Measurements from ENCODE around the gene MYO1D. TPM values are rescaled to one million over a fixed set of nuclear protein-coding genes. Genes with fewer than 3 reads are reported as not detected.

The MYO1D gene
- total RNA-seq, 1 donor from 2014 or later = 5.5 TPM

- Histone ChIP-seq H3K4me1 (no peaks in the 10 kb centered on the region), H3K27me3 (ENCODE audit: low read depth) (no peaks in the 10 kb centered on the region), H3K36me3 (no peaks in the 10 kb centered on the region), H3K27ac (replicated peaks) (no peak overlapping the region), H3K4me3 (no peak overlapping the region), H3K9me3 (replicated peaks) (no peaks in the 10 kb centered on the region)
- no peak for TF ChIP-seq CTCF (IDR thresholded peaks at IDR 0.05; ENCODE audit: borderline replicate concordance)
- intact Hi-C loops (cut with micrococcal nuclease) = no loop called here
- no peak for DNase-seq
These were observed 75.3 kb downstream of the MYO1D start for GRCh38 chr17:32801641-32802040.

- H3K9me3 ChIP-seq (replicated peaks) = no peaks in the 10 kb centered on the region
- intact Hi-C loops (cut with micrococcal nuclease) = no loop called here
- no peaks in the 10 kb centered on the region for H3K36me3 ChIP-seq
- no peaks in the 10 kb centered on the region for H3K27me3 ChIP-seq (ENCODE audit: low read depth)
- H3K27ac ChIP-seq (replicated peaks) = no peak overlapping the region
- no peak for DNase-seq
- no peak for TF ChIP-seq CTCF (IDR thresholded peaks at IDR 0.05; ENCODE audit: borderline replicate concordance)
- no peak overlapping the region for H3K4me3 ChIP-seq
- H3K4me1 ChIP-seq = no peaks in the 10 kb centered on the region
These were observed 75.7 kb downstream of the MYO1D start for GRCh38 chr17:32801193-32801592.

GRCh38 chr17:32798938-32799337, 78.0 kb downstream of the MYO1D start:
- intact Hi-C loops (cut with micrococcal nuclease) = no loop called here
- no peak for DNase-seq
- no peaks in the 10 kb centered on the region for H3K4me1 ChIP-seq
- no peaks in the 10 kb centered on the region for H3K36me3 ChIP-seq
- no peak overlapping the region for H3K27ac ChIP-seq (replicated peaks)
- H3K9me3 ChIP-seq (replicated peaks) = no peaks in the 10 kb centered on the region
- no peak overlapping the region for H3K4me3 ChIP-seq
- TF ChIP-seq CTCF (IDR thresholded peaks at IDR 0.05; ENCODE audit: borderline replicate concordance) = no peak
- no peaks in the 10 kb centered on the region for H3K27me3 ChIP-seq (ENCODE audit: low read depth)

GRCh38 chr17:32795339-32795979, 81.5 kb downstream of the MYO1D start:
- Histone ChIP-seq H3K36me3 (no peaks in the 10 kb centered on the region), H3K27me3 (ENCODE audit: low read depth) (no peaks in the 10 kb centered on the region), H3K4me1 (no peaks in the 10 kb centered on the region), H3K27ac (replicated peaks) (no peak overlapping the region), H3K4me3 (no peak overlapping the region), H3K9me3 (replicated peaks) (no peaks in the 10 kb centered on the region)
- no peak for TF ChIP-seq CTCF (IDR thresholded peaks at IDR 0.05; ENCODE audit: borderline replicate concordance)
- intact Hi-C loops (cut with micrococcal nuclease) = no loop called here
- no peak for DNase-seq

GRCh38 chr17:32794533-32795246, 82.2 kb downstream of the MYO1D start:
- no peak overlapping the region for H3K4me3 ChIP-seq
- H3K36me3 ChIP-seq = no peaks in the 10 kb centered on the region
- H3K27me3 ChIP-seq (ENCODE audit: low read depth) = no peaks in the 10 kb centered on the region
- TF ChIP-seq CTCF (IDR thresholded peaks at IDR 0.05; ENCODE audit: borderline replicate concordance) = no peak
- no peak for DNase-seq
- H3K9me3 ChIP-seq (replicated peaks) = no peaks in the 10 kb centered on the region
- H3K27ac ChIP-seq (replicated peaks) = no peak overlapping the region
- intact Hi-C loops (cut with micrococcal nuclease) = no loop called here
- no peaks in the 10 kb centered on the region for H3K4me1 ChIP-seq

Measured in left ventricle myocardium inferior (tissue), 1 donor.